Iris pigment epithelial cell (primary cell): ENCODE data around the gene EMC7.
"Not testable (repeated sequence)": the region's sequence is repeated elsewhere in the genome, so short reads cannot be mapped to it uniquely, and the experiment has no call there.

ENCODE experiments used
- DNase-seq: peaks from one replicate; pipeline ENCODE4 v3.0.0-alpha.2; 2011; ENCODE audit warnings: low read depth

EMC7 gene

DNA sequence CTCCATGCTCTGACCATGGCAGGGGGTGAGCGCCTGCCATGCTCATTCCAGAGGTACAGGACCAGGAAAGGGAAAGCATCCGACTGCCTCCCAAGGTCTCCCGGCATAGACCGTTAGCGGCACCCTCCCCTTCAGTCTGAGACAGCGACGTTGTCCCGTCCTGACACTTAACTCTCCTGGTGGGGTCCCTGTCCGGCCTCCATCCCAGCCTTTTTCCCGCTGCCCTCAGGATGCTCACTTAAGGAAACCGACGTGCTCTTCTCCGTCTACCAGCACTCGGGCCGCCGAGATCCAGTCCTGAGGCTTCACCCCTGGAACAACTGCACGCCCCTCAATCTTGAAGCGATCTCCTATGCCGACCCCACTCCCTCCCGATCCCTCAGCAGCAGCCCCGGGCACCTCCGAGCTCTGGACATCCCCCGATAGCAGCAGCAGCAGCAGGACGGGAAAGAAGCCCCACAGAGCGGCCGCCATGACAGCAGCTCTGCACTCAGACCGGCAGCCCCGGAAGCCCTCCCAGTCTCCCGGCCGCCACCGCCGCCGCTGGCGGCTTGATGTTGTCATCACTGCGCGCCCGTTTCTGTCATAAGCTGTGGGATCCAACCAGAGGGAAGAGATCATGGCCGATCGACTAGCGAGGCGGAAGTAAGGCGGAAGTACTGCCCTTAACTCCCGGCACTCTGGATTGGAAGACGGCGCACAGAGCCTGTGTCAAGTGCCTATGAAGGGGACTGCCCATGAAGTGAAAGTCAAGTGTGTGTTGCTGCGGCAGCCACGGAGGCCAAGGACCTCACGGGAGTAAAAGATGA is at the start of gene EMC7, which contains the start of gene PGBD4:
EMC7 (minus strand) TSS at position 497 of the 809 bp plus-strand sequence; CDS start at position 474, 23 bp downstream.
PGBD4 (plus strand) TSS at position 718 of the 809 bp plus-strand sequence. CDS start 449 bp downstream, outside the sequence.
- peak; percentile 100 for DNase-seq

DNA sequence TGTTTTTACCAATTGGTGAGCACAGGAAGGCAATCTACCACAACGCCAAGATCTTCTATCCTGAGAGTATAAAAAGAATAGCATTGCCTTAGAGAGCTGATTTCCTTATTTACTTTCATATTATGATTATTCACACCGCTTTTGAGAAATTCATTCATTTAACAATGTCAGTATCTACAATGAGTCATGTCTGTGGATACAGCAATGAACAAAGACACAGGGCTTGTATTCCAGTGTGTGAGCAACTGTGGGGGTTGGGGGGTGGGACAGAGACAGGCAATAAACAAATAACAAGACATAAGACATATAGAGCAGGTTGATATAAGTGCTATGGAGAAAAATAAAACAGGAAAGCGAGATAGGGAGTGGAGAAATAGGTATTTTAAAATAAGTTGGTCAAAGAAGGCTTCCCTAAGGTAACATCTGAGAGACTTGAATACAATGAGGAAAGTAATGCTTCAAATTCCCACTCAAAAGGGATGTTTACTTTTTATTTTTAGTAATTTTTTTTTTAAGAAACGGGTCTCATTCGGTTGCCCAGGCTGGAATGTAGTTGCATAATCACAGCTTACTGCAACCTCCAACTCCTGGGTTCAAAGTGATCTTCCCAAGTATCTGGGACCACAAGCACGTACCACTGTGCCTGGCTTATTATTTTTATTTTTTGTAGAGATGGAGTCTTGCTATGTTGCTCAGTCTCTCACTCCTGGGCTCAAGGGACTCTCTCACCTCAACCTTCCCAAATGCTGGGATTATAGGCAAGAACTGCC is 45.9 kb upstream of the EMC7 start:
- peak; percentile 75 for DNase-seq

DNA sequence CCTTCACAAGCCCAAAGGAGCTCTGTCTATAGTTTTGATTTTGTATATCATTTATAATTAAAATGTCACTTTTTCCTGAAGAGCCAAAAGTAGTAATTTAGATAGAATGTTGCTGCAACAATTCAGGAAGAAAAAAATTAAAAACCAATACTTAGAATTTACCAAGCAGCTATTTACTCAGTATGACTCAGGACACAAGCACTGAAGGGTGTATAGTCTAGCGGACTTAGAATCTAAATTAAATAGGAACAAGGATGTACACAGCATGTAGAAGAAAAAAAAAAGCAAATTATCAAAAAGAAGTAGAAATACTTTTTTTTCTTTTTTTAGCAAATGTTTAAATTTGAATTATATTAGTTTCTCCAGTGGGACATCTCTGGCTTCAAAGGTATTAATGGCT is 31.8 kb upstream of the EMC7 start:
- peak; percentile 34 for DNase-seq

DNA sequence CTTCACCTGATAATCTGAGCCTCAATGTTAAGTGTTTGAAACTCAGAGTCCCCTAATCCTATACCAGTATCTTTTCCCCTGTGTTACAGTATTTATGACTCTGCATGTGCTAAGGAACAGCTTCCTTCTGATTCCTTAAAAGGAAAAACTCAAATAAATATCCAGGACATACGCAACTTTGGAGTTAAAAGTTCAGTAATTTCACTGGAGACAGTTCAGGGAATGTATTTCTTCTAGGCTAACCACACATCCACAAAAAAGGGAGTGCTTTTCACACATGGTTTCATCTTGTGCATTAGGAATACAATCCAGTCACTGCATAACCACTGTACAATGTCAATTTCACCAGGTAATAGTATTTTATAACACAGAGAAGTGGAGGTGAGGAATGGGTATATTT is 31.2 kb upstream of the EMC7 start:
- DNase-seq, result peak; percentile 57

DNA sequence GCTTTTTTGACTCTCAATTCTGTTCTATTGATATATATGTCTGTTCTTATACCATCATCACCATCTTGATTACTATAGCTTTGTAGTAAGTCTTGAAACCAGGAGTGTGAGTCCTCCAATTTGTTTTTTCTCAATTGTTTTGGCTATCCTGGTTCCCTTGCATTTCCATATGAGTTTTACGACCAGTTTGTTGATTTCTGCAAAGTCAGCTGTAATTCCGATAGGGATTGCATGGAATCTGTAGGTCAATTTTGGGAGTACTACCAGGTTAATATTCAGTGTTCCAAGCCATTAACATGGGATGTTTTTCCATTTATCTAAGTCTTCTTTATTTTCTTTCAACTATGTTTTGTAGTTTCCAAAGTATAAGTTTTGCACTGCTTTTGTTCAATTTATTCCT is 27.2 kb upstream of the EMC7 start:
- no peak for DNase-seq

DNA sequence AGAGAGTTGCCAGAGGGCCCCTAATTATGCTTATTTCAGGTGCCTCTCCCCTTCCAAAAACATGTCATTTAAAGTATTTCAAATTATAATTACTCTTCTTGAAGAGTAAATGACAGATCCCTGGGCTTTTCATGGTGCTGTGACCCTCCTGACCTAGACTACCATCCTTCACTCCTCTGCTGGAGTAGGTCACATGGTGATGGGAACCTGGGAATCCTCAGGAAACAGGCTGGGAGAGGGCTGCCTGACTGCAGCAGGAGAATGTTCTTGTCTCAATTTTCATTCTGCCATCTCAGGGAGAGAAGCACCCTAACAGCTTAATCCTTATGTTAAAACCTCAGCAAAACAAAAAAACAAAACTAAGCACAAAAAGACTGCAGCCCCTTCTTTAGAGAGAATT is 24.9 kb upstream of the EMC7 start:
- no peak for DNase-seq

DNA sequence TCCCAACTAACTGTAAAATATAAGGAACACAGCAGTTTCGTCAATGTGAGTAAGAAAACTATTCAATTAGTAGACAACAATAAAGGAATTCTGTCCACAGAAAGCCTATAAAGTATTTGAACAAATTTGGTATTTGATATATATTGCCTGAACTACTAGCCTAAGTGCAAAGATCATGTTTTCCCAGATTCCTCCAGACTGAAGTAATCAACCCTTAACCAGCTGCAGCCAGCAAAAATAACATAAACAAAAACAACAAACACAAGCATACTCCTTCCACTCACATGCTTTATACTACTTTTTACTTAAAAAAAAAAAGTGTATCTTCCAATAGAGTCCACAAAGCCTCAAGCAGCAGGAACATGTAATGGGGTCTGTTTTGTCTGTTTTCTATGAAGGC is 24.3 kb upstream of the EMC7 start:
- no peak for DNase-seq

DNA sequence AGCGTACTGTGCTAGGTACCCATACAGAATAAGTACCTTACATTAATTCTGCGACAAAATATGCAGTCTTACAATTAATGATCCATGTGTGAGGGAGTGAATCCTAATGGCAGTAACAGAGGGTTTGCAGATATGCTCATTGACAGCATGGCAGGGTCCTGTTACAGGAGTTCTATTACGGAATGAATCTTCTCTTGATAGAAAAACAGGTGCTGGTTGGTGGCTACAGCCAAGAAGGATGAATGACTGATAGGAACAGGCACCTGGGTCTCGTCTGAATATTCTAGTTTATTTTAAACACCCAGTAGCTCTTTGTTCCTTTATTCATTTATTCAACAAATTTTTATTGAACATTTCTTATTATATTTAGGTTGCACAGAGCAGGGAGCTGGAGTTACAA is 23.0 kb upstream of the EMC7 start:
- no peak for DNase-seq

DNA sequence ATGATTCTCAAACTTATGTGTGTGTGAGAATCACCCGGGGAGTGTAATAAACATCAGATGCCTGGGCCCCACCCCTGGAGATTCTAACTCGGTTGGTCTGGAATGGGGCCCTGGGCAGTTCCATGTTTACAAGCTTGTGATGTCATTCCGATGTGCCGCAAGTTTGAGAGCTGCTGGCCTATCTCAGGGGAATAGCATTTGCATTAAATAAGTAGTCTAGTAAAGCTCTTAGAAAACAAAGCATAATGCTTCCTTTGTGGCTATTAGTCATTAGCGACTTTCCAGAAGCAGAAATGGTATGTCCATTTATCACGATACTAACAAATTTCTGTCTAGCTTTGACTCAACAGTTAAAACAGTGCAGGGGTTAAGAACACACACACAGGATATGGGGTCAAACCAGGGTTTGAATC is 21.1 kb upstream of the EMC7 start:
- DNase-seq, result peak; percentile 97

DNA sequence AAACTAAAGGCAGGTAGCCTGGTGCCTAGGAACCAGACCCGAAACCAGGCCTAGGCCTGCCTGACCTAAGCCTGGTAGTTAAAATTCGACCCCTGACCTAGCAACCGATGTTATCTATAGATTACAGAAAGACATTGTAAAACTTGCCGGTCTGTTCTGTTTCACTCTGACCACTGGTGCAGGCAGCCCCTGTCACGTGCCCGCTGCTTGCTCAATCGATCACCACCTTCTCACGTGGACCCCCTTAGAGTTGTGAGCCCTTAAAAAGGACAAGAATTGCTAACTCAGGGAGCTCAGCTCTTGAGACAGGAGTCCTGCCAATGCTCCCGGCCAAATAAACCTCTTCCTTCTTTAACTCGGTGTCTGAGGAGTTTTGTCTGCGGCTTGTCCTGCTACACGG is 20.1 kb upstream of the EMC7 start:
- not testable (repeated sequence) for DNase-seq

DNA sequence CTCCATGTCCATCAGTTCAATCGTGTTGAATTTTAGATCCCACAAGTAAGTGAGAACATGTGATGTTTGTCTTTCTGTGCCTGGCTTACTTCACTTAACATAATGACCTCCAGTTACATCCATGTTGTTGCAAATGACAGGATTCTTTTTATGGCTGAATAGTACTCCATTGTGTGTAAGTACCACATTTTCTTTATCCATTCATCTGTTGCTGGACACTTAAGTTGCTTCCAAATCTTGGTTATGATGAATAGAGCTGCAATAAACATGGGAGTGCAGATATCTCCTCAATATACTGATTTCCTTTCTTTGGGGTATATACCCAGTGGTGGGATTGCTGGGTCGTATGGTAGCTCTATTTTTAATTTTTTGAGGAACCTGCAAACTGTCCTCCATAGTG is 18.8 kb upstream of the EMC7 start:
- not testable (repeated sequence) for DNase-seq

DNA sequence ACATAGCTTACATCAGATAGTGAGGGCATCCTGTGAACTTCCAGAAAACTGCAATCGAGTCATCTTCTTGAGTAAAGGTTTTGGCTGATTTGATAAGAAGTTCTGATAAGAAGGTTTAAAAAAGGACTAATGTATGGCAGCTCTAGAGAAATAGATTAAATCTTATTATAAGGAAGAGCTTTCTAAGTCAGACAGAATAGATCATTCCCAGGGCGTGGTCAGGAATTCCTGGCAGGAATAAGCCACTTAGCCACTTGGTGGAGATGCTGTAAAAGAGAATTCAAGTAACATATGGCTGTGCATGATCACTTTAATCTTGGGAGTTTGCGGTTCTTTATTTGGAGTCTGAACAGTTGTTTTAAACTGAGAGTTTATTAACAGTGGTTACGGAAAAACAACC is 17.6 kb upstream of the EMC7 start:
- peak; percentile 13 for DNase-seq

DNA sequence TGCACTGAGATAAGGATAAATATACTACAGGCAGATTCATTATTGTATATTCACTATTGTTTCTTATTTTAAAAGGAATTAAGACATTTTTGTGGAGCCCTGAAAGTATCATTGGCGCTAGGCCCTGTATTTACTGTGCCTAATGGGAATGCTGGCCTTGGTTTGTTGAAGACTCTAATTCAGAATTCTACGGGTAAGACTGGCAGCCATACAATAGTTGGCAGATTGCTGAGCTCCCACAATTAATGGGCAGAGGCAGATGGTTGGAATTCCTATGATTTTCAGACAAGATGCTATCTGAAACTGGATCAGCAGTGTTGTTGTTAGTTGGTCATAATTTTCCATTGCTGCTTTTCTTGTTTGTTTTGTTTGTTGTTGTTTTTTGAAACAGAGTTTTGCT is 15.0 kb upstream of the EMC7 start:
- no peak for DNase-seq

DNA sequence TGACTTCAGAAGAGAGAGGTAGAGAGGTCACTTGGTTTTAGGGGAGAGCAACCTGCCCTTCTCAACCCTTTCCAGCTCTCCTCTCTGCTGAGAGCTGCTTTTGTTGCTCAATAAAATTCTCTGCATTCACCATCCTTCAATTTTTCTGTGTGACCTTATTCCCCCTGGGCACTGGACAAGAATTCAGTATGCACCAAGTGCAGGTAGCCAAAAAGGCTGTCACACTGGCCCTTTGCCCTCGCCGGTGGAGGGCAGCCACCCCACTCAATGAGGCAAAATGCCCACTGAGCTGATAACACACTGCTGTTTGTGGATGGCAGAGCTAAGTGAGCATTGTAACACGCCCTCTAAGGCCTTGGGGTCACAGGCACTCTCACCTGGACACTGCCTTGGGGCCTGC is 13.1 kb upstream of the EMC7 start:
- DNase-seq, result no peak

DNA sequence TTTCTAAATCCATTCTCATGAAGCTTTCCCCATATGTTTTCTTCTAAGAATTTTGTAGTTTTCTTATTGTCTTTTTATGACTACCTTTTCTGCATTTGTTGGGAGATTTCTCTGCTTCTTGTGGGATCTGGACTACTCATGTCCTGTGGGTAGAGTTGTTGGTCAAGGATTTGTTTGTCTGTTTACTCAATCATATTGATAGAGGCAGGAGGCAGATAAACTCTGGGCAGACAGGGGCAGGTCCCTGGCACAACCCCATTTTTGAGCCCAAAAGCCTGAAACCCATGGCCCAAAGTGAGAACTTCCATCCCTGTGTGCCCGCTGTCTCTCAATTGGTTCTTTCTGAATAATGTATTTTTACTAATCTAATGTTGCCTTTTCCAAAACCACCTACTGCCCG is 12.6 kb upstream of the EMC7 start:
- DNase-seq, result no peak

DNA sequence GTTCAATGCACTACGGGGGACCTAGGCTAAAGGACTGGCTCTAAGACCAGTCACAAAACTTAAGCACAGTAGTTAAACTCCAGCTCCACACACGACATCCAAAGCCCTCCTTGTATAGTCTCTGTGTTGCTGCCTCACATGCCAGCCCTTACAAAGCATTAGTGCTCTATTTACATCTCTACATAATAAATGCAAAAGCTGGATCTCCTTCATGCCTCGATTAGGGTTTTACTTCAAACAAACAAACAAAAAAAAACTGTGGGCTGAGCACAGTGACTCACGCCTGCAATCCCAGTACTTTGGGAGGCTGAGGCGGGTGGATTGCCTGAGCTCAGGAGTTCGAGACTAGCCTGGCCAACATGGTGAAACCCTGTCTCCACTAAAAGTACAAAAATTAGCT is 9.8 kb upstream of the EMC7 start:
- DNase-seq, result no peak

DNA sequence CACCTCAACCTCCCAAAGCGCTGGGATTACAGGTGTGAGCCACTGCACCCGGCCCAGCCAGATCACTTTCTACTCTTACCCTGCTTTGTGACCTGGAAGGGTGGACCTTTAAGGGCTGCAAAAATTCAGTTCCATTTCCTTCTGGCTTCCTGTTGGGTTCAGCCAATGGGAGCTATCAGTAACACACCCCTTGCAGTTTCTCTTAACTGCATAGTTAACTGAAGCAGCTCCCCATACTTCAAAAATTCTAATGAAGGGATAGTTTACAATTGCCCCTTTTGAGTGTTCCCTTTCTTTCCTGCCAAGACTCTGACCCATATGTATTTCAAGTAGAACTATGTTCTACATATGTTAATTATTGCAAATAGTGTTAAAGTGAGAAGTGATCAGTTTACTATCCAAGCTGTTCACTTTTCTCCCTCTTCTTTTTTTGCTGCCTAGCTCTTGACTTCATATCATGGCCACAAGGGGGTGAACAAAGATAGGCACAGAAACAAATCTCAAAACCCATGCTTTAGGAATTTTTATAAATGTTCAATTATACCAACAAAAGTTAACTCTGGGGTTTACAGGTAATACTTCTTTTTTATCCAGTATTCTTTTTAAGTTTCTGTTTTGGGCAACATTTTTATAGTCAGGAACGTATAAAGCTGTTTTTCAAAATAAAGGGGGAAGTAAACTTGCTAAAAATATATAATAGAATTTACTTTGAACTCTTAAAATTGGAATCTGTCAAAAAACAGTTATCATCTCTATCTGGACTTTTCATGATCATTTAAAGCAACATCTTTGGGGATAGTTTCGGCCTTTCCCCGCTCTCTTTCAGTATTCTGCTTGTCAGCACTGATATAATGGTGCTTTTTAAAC is 8.4 kb upstream of the EMC7 start:
- DNase-seq, result peak; percentile 52

DNA sequence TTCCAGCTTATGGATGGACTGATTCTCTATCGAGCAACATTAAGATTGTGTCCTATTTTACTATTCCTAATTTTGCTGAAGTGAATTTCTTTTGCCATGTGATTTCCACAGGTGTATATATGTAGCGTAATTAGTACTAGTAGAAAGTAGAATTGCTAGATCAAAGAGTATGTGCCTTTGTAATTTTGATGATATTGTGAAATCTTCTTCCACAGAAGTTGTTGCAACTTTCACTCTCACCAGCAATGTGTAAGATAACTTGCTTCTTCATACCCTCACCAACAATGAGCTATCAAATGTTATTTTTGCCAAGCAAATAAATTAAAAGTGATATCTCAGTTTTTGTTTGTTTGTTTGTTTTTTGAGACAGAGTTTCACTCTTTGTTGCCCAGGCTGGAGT is 5.7 kb upstream of the EMC7 start:
- no peak for DNase-seq

DNA sequence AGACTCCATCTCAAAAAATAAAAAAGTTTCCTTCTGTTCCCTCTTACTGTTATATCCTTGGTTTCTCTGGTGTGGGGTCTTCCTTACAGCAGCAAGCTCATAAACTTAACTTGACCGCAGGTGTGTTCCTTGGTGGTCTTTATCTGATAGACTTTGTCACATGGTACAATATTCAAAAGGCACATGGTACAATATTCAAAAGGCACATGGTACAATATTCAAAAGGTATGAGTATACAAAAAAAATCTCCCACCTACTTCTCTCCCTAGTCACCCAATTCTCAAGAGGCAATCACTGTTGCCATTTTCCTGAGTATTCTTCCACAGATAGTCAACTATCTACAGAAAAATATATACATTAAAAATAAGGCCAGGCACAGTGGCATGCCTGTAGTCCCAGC is 4.8 kb upstream of the EMC7 start:
- DNase-seq, result no peak

DNA sequence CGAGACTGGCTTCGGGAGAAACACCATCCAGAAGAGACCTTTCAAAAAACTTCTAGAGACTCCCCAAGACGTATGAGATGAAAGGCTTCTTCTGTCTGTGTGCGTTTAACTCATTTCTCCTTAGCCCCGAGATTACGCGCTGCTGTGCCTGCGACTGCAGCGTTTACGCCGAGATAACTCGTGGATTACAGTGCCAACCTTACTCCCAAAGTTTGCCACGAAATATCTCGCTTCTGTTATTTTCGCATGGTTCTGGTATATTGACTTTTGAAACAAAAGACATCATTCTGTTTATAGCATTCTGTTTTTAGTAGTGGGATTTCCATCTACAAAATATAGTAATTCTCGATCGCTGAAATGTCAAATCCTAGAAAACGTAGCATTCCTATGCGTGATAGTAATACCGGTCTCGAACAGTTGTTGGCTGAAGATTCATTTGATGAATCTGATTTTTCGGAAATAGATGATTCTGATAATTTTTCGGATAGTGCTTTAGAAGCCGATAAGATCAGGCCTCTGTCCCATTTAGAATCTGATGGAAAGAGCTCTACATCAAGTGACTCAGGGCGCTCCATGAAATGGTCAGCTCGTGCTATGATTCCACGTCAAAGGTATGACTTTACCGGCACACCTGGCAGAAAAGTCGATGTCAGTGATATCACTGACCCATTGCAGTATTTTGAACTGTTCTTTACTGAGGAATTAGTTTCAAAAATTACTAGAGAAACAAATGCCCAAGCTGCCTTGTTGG is 688 bp upstream of the EMC7 start:
- no peak for DNase-seq

DNA sequence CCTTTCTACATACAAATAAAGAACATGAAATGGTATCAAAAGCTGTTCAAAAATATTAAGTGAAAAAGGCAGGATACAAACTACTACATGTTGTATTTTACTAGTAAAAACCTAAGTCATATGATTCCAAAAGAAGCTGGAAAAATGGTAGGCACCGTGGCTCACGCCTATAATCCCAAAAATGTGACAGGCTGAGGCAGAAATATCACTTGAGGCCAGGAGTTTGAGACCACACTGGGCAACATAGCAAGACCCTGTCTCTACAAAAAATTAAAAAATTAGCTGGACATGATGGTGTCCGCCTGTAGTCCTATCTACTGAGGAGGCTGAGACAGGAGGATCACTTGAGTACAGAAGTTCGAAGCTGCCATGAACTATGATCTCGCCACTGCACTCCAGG is 1.7 kb downstream of the EMC7 start:
- DNase-seq, result no peak

DNA sequence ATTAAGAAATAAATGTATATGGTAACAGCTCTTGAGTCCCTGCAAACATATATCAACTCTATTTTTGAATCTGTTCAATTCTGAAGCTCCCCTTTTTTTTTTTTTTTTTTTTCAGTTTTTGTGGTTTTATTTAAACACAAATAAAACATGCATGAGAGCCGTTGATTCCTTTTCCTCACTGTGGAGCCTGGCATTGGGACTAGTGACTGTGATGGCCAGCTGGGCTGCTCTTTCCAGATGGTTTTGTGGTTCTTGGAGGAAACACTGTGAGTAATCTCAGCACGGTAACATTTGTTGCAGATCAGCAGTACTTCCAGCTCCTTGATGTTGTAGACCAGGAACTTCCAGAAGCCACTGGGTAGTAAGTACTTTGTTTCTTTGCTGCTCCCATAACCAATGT is 15.9 kb downstream of the EMC7 start:
- no peak for DNase-seq
